ENCODE results near the gene SEMA4F. TPM values are rescaled to one million over a fixed set of nuclear protein-coding genes. Genes with fewer than 3 reads are reported as not detected.

SEMA4F gene
- total and polyA plus RNA-seq, 9 donors, result 3.8 to 13.5 (median 6.9) TPM

DNA sequence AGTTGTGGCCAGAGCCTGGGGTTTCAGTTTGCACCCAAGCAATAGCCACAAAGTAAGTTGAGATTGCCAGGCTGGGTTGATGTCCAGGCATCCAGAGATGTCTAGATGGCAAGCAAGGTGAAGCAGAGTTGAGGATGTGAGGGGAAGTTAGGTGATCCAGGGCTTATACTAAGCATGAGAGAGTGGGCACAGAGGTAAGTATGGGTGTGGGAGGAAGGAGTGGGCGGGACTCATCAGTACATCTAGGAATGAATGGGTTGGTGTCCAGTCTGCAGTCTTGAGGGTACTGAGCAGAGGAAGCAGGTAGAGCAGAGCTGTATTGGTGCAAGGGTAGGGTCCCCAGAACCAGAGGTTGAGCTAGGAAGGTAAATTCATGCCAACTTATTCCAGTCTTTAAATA lies 1.5 kb downstream of the SEMA4F start:
- no peak overlapping the region for H3K4me3 ChIP-seq
- TF ChIP-seq, protein P1, sequence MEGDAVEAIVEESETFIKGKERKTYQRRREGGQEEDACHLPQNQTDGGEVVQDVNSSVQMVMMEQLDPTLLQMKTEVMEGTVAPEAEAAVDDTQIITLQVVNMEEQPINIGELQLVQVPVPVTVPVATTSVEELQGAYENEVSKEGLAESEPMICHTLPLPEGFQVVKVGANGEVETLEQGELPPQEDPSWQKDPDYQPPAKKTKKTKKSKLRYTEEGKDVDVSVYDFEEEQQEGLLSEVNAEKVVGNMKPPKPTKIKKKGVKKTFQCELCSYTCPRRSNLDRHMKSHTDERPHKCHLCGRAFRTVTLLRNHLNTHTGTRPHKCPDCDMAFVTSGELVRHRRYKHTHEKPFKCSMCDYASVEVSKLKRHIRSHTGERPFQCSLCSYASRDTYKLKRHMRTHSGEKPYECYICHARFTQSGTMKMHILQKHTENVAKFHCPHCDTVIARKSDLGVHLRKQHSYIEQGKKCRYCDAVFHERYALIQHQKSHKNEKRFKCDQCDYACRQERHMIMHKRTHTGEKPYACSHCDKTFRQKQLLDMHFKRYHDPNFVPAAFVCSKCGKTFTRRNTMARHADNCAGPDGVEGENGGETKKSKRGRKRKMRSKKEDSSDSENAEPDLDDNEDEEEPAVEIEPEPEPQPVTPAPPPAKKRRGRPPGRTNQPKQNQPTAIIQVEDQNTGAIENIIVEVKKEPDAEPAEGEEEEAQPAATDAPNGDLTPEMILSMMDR (IDR thresholded peaks at IDR 0.05), result no peak
- TF ChIP-seq EP300 (IDR thresholded peaks at IDR 0.05) (no peak), POLR2A (IDR thresholded peaks at IDR 0.05) (no peak)
- DNase-seq, result no peak
- H3K9me3 ChIP-seq, result no peaks in the 10 kb centered on the region
- H3K27ac ChIP-seq, result no peak overlapping the region
- no peaks in the 10 kb centered on the region for H3K36me3 ChIP-seq
- H3K27me3 ChIP-seq, result no peaks in the 10 kb centered on the region
- H3K4me1 ChIP-seq (ENCODE audit: insufficient read depth), result peaks cover 2% of the 10 kb centered on the region
- intact Hi-C loops (cut with DNase I), result no loop called here
- 88 to 100% (median 89%) methylated on average over 1 of the region's 1 CpG for whole genome bisulfite sequencing, 3 donors

DNA sequence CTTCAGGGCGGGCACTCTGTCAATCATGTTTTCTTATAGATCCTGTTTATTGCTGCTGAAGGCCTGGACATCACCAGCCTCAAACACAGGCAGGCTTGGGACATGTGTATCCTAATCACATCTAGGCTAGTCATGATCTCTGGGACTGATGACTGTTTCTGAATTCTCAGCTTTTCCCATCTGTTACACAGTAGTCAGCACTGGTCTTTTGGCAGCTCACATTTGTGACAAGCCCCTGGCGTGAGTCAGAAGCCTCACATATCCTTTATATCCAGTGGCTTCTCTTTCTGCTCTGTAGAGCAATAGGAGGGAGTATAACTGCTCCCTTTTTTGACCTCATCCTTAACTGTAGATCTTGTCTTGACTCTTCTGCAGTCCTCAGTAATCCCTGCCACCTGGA lies 4.5 kb downstream of the SEMA4F start:
- H3K9me3 ChIP-seq, result no peaks in the 10 kb centered on the region
- TF ChIP-seq, protein P1 (IDR thresholded peaks at IDR 0.05), result no peak
- WGBS, 3 donors, result 95 to 97% (median 97%) methylated on average over 2 of the region's 2 CpGs
- H3K27me3 ChIP-seq, result no peaks in the 10 kb centered on the region
- DNase-seq, result no peak
- no peak overlapping the region for H3K4me3 ChIP-seq
- H3K36me3 ChIP-seq, result no peaks in the 10 kb centered on the region
- intact Hi-C loops (cut with DNase I), result no loop called here
- H3K27ac ChIP-seq, result no peak overlapping the region
- peaks cover 2% of the 10 kb centered on the region for H3K4me1 ChIP-seq (ENCODE audit: insufficient read depth)

DNA sequence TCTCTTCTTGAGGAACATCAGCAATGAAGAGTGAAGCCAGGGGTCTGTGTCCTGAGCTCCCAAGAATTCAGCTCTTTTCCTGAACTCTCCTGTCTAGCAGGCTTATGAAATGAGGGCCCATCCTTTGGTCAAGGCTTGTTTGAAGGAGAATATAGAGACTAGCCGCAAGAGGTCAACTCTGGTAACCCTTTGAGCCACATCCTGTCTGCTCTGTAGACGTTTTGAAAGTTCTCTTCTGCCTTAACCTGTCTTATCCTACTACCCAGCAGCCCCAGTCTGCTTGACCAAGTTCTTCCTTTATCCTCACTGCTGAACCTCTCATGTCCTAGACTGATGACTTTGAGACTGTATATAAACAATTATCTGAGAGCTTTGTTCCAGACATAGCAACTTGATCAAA lies 5.4 kb downstream of the SEMA4F start:
- Histone ChIP-seq H3K36me3 (no peaks in the 10 kb centered on the region), H3K9me3 (no peaks in the 10 kb centered on the region), H3K27me3 (no peaks in the 10 kb centered on the region), H3K27ac (no peak overlapping the region), H3K4me1 (ENCODE audit: insufficient read depth) (no peaks in the 10 kb centered on the region), H3K4me3 (no peak overlapping the region)
- 59 to 67% (median 64%) methylated on average over 2 of the region's 2 CpGs for WGBS, 3 donors
- intact Hi-C loops (cut with DNase I), result no loop called here
- no peak for DNase-seq
- TF ChIP-seq, protein P1 (IDR thresholded peaks at IDR 0.05), result no peak
- TF ChIP-seq EP300 (IDR thresholded peaks at IDR 0.05) (no peak), POLR2A (IDR thresholded peaks at IDR 0.05) (no peak)

DNA sequence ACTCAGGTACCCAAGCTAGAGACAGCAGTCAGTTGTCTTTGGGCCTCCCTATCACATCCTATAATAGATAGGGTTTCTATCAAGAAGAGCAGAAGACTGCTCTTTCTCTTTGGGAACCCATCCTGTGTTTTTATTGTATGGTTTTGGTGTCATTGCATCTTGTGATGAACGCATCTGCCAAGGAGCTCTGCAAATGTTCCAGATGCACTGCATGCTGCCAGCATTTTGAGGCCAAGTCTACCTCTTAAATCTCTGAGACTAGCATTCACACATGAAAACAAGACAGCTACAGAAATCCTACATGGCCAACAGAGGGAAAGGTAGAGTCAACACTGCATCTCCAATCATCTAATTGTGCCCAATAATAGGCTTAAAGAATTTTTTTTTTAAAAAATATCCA lies 14.0 kb downstream of the SEMA4F start:
- intact Hi-C loops (cut with DNase I), result no loop called here
- TF ChIP-seq POLR2A (IDR thresholded peaks at IDR 0.05), result no peak
- TF ChIP-seq, protein P1 (IDR thresholded peaks at IDR 0.05), result no peak
- TF ChIP-seq EP300 (IDR thresholded peaks at IDR 0.05), result no peak
- Histone ChIP-seq H3K27ac (no peak overlapping the region), H3K36me3 (no peaks in the 10 kb centered on the region), H3K4me3 (no peak overlapping the region), H3K4me1 (ENCODE audit: insufficient read depth) (no peaks in the 10 kb centered on the region), H3K27me3 (no peaks in the 10 kb centered on the region), H3K9me3 (no peaks in the 10 kb centered on the region)
- WGBS, 3 donors, result 70 to 96% (median 89%) methylated on average over 1 of the region's 1 CpG
- no peak for DNase-seq

DNA sequence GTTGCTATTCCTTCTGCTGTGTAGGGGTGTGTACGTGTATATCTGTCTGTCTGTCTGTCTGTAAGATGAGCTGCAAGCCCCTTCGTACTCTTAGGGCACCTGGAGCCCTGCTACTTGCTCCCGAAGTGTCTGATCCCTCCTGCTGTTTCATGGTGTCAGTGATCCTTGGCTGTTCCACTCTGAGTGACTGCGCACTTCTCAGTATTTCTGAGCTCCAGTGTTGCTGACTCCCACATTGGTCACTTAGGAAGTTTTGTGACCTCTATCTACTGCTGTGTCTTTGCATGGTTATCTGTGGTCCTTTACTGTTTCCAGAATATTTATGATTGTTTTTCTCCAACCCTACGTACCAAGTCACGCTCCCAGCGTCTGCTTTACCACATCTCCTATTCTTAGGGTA lies 16.2 kb downstream of the SEMA4F start:
- no peak for TF ChIP-seq EP300 (IDR thresholded peaks at IDR 0.05)
- TF ChIP-seq, protein P1 (IDR thresholded peaks at IDR 0.05), result no peak
- no peak for TF ChIP-seq POLR2A (IDR thresholded peaks at IDR 0.05)
- Histone ChIP-seq H3K4me1 (ENCODE audit: insufficient read depth) (no peaks in the 10 kb centered on the region), H3K36me3 (no peaks in the 10 kb centered on the region), H3K4me3 (no peak overlapping the region), H3K27ac (no peak overlapping the region), H3K27me3 (no peaks in the 10 kb centered on the region), H3K9me3 (no peaks in the 10 kb centered on the region)
- WGBS, 3 donors, result 89 to 93% (median 93%) methylated on average over 7 of the region's 7 CpGs
- intact Hi-C loops (cut with DNase I), result no loop called here
- no peak for DNase-seq

Data from ovary (tissue), 9 donors.